SK-N-SH (cell line): ENCODE measurements around the gene E2F1. TPM values are rescaled to one million over a fixed set of nuclear protein-coding genes. Genes with fewer than 3 reads are reported as not detected.

Experiments
- CTCF ChIA-PET: fragments of 300-600, 350-600 bp; formaldehyde crosslinking; extraction: SDS; loops from one replicate; lab custom pipeline; 2021; lab: Yijun Ruan, JAX
- POLR2A ChIA-PET: fragments of 350-600 bp; sonication (Branson Sonifier 250); formaldehyde crosslinking; extraction: SDS; loops from one replicate; lab custom pipeline; 2020; ENCODE audit warnings: antibody characterized with exemption, inconsistent platforms; lab: Yijun Ruan, JAX
- DNase-seq: peaks from one replicate; pipeline ENCODE4 v3.0.0; 2012
- H2AFZ ChIP-seq: fragments of 200-600 bp; sonication (generic); 2 replicates; pipeline ENCODE4 v1.8.1; 2016; ENCODE audit warnings: antibody characterized with exemption, mild to moderate bottlenecking, low read depth
- H3F3A ChIP-seq: fragments of 200-600 bp; sonication (generic); replicated peaks from 2 replicates; pipeline ENCODE3; 2016; ENCODE audit warnings: antibody characterized with exemption, mild to moderate bottlenecking; ENCODE audit not compliant: insufficient read depth
- H3K27ac ChIP-seq, 2 experiments: fragments of 200-500 bp in 1 of 2; fragments of 200-600 bp in 1 of 2; sonication (Bioruptor generic) in 1 of 2; sonication (generic), shearing (Covaris generic) in 1 of 2; 2 replicates each; pipeline versions ENCODE4 v1.5.1 to v1.6.1; 2014 to 2016; ENCODE audit warnings: low read depth in 2 of 2, inconsistent platforms in 1 of 2, low read length in 1 of 2, mild to moderate bottlenecking in 1 of 2, mixed read lengths in 1 of 2
- H3K27me3 ChIP-seq: fragments of 200-600 bp; sonication (generic), shearing (Covaris generic); 2 replicates; pipeline ENCODE4 v1.6.1; 2016; ENCODE audit warnings: mixed run types; ENCODE audit not compliant: insufficient read depth
- H3K36me3 ChIP-seq, 2 experiments: fragments of 200-500 bp in 1 of 2; fragments of 200-600 bp in 1 of 2; sonication (Bioruptor generic) in 1 of 2; sonication (generic) in 1 of 2; replicated peaks in 1 of 2; 2 replicates each; pipeline versions ENCODE3 to v1.5.1; 2014 to 2016; ENCODE audit warnings: low read length in 1 of 2, mild to moderate bottlenecking in 1 of 2; ENCODE audit not compliant: insufficient read depth in 2 of 2, control insufficient read depth in 1 of 2
- H3K4me1 ChIP-seq, 2 experiments: fragments of 200-500 bp in 1 of 2; fragments of 200-600 bp in 1 of 2; sonication (Bioruptor generic) in 1 of 2; sonication (generic), shearing (Covaris generic) in 1 of 2; 2 replicates each; pipeline versions ENCODE4 v1.5.1 to v1.6.1; 2014 to 2016; ENCODE audit warnings: low read depth in 1 of 2, low read length in 1 of 2, mixed run types in 1 of 2; ENCODE audit not compliant: insufficient read depth in 2 of 2, control insufficient read depth in 1 of 2
- H3K4me2 ChIP-seq: fragments of 200-600 bp; sonication (generic), shearing (Covaris generic); 2 replicates; pipeline ENCODE4 v1.6.1; 2017; ENCODE audit warnings: mixed run types
- H3K4me3 ChIP-seq, 2 experiments: fragments of 200-500 bp in 1 of 2; fragments of 200-600 bp in 1 of 2; sonication (Bioruptor generic) in 1 of 2; sonication (generic), shearing (Covaris generic) in 1 of 2; 2 replicates each; pipeline versions ENCODE4 v1.5.1 to v1.8.1; 2014 to 2016; ENCODE audit warnings: low read depth in 2 of 2, inconsistent platforms in 1 of 2, low read length in 1 of 2, mild to moderate bottlenecking in 1 of 2, mixed read lengths in 1 of 2, moderate library complexity in 1 of 2
- H3K79me2 ChIP-seq: fragments of 200-600 bp; sonication (generic); 2 replicates; pipeline ENCODE4 v1.8.1; 2017; ENCODE audit warnings: mild to moderate bottlenecking; ENCODE audit not compliant: insufficient read depth
- H3K9ac ChIP-seq: fragments of 200-600 bp; sonication (generic); 2 replicates; pipeline ENCODE4 v1.6.1; 2017; ENCODE audit warnings: mixed run types
- H3K9me2 ChIP-seq: fragments of 200-600 bp; sonication (generic); 2 replicates; pipeline ENCODE4 v1.6.1; 2017; ENCODE audit warnings: mixed run types
- H3K9me3 ChIP-seq: fragments of 200-600 bp; sonication (generic); 2 replicates; pipeline ENCODE4 v1.6.1; 2017; ENCODE audit warnings: mixed run types, mild to moderate bottlenecking, moderate library complexity
- H4K20me1 ChIP-seq: fragments of 200-600 bp; sonication (generic); 2 replicates; pipeline ENCODE4 v1.6.1; 2017; ENCODE audit warnings: mild to moderate bottlenecking, mixed run types; ENCODE audit not compliant: insufficient read depth
- ELF1 ChIP-seq: IDR thresholded peaks from 2 replicates; pipeline ENCODE4 v1.4.0; 2012
- EP300 ChIP-seq, 2 experiments: IDR thresholded peaks; 2 replicates each; pipeline versions ENCODE4 v1.4.0 to v1.6.1; 2012; ENCODE audit warnings: borderline replicate concordance in 1 of 2, low read depth in 1 of 2, low read length in 1 of 2
- EZH2phosphoT487 ChIP-seq: fragments of 200-600 bp; sonication (generic); IDR thresholded peaks from 2 replicates; pipeline ENCODE4 v1.6.1; 2017; ENCODE audit warnings: low read depth, mixed run types, mild to moderate bottlenecking, antibody characterized with exemption, moderate library complexity, borderline replicate concordance
- FOSL2 ChIP-seq: IDR thresholded peaks from 2 replicates; pipeline ENCODE4 v1.4.0; 2012; ENCODE audit warnings: low read depth, mild to moderate bottlenecking, moderate library complexity, borderline replicate concordance
- GATA2 ChIP-seq: sonication (generic); formaldehyde crosslinking; IDR thresholded peaks from 2 replicates; pipeline ENCODE4 v1.5.0; 2020; ENCODE audit warnings: mild to moderate bottlenecking, missing genetic modification reagents
- MEF2A ChIP-seq: IDR thresholded peaks from 2 replicates; pipeline ENCODE4 v1.4.0; 2012; ENCODE audit warnings: low read depth, borderline replicate concordance
- NFIC ChIP-seq: IDR thresholded peaks from 2 replicates; pipeline ENCODE4 v1.4.0; 2012; ENCODE audit warnings: borderline replicate concordance
- NRF1 ChIP-seq: IDR thresholded peaks from 2 replicates; pipeline ENCODE4 v1.6.1; 2012; ENCODE audit warnings: low read depth, mild to moderate bottlenecking, low read length
- PBX3 ChIP-seq: IDR thresholded peaks from 2 replicates; pipeline ENCODE4; 2012
- POLR2AphosphoS5 ChIP-seq: IDR thresholded peaks from 2 replicates; pipeline ENCODE4 v1.6.1; 2012; ENCODE audit warnings: low read depth, low read length
- RAD21 ChIP-seq: IDR thresholded peaks from 2 replicates; pipeline ENCODE4 v1.6.1; 2012; ENCODE audit warnings: mild to moderate bottlenecking, low read length
- RCOR1 ChIP-seq: fragments of 150-350 bp; IDR thresholded peaks from 2 replicates; pipeline ENCODE4 v1.6.1; 2017; ENCODE audit warnings: antibody characterized with exemption, low read length
- RFX5 ChIP-seq: IDR thresholded peaks from 2 replicates; pipeline ENCODE4 v1.6.1; 2012; ENCODE audit warnings: mild to moderate bottlenecking, improper control_type of control experiment, low read length
- SIN3A ChIP-seq: IDR thresholded peaks from 2 replicates; pipeline ENCODE4 v1.6.1; 2012; ENCODE audit warnings: low read depth, mild to moderate bottlenecking, low read length, moderate library complexity, borderline replicate concordance
- SMC3 ChIP-seq: IDR thresholded peaks from 2 replicates; pipeline ENCODE4 v1.6.1; 2012; ENCODE audit warnings: low read depth, low read length, improper control_type of control experiment
- TCF12 ChIP-seq: IDR thresholded peaks from 2 replicates; pipeline ENCODE4 v1.4.0; 2012
- TEAD4 ChIP-seq: IDR thresholded peaks from 2 replicates; pipeline ENCODE4 v1.4.0; 2012; ENCODE audit warnings: mild to moderate bottlenecking, borderline replicate concordance; ENCODE audit not compliant: insufficient read depth
- USF2 ChIP-seq: fragments of 150-350 bp; IDR thresholded peaks from 2 replicates; pipeline ENCODE4 v1.6.1; 2017; ENCODE audit warnings: antibody characterized with exemption, low read length, low read depth, borderline replicate concordance
- WGBS: methylation state at CpG from one replicate; pipeline ENCODE4 v1.1.6; 2017; ENCODE audit warnings: low lambda C conversion rate; 5-methylcytosine and 5-hydroxymethylcytosine counted together
- polyA plus RNA-seq, 3 experiments: library from polyadenylated mRNA; depleted of rRNA; stranded (reverse); fragments of >200 nt; gene quantifications; 2 replicates each; pipeline ENCODE4 v1.2.3, GENCODE V29; 2012
- TF ChIP-seq, protein P1 (sequence below): fragments of 200-600 bp; sonication (generic); IDR thresholded peaks from 2 replicates; pipeline ENCODE4 v1.6.1; 2017; ENCODE audit warnings: antibody characterized with exemption, mild to moderate bottlenecking, moderate library complexity
- TF ChIP-seq, protein P2 (sequence below): IDR thresholded peaks from 2 replicates; pipeline ENCODE4 v1.4.0; 2012; ENCODE audit warnings: low read depth, borderline replicate concordance

Gene E2F1
- polyA plus RNA-seq, 1 of the 3 experiments (the other 2 are of a cell fraction): 15.0 TPM

DNA sequence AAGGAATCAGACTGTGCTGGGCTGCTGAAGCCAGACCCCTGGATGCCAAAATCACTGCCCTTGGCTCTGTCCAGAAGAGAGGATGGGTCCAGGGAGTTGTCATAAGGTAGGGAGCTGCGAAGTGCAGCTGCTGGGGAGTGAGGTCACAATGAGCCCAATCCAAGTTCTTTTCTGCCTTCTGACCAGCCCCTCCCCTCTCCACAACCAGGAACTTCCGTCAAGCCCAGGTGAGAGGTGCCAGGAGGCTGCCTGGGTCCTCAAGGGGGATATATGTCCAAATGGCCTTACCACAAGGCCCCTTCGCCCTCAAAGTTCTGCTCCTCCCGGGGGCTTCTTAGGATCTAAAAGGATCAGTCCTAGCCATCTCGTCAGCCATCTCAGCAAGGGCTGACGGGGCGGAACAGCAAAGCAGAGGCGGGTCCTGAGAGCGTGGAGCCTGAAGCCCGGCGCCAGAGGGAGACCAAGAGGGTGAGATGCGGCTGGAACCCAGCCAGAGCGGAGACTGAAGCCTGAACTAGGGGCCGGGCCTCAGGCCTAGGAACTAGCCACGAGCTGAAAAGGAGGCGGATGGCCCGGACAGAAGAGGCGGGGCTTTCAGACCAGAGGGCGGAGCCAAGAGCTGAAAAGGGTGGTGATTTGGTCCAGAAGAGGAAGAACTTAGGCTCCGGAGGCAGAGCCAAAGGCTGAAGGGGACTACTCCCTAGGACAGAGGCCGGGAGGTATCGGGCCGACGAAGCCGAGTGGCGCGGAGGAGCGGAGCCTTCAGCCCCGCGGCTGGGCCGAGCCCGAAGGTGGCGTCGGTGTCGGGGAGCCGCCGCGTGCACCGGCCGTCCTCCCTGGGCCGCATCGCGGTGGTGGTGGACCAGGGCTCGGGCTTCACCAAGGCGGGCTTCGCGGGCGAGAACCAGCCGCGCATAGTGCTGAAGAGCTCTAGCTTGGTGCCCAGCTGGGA is 19.6 kb downstream of the E2F1 start, which contains the start of gene ACTL10 (continued):
- TF ChIP-seq, protein P1, sequence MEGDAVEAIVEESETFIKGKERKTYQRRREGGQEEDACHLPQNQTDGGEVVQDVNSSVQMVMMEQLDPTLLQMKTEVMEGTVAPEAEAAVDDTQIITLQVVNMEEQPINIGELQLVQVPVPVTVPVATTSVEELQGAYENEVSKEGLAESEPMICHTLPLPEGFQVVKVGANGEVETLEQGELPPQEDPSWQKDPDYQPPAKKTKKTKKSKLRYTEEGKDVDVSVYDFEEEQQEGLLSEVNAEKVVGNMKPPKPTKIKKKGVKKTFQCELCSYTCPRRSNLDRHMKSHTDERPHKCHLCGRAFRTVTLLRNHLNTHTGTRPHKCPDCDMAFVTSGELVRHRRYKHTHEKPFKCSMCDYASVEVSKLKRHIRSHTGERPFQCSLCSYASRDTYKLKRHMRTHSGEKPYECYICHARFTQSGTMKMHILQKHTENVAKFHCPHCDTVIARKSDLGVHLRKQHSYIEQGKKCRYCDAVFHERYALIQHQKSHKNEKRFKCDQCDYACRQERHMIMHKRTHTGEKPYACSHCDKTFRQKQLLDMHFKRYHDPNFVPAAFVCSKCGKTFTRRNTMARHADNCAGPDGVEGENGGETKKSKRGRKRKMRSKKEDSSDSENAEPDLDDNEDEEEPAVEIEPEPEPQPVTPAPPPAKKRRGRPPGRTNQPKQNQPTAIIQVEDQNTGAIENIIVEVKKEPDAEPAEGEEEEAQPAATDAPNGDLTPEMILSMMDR: peak; percentile 35
- TF ChIP-seq, protein P2, sequence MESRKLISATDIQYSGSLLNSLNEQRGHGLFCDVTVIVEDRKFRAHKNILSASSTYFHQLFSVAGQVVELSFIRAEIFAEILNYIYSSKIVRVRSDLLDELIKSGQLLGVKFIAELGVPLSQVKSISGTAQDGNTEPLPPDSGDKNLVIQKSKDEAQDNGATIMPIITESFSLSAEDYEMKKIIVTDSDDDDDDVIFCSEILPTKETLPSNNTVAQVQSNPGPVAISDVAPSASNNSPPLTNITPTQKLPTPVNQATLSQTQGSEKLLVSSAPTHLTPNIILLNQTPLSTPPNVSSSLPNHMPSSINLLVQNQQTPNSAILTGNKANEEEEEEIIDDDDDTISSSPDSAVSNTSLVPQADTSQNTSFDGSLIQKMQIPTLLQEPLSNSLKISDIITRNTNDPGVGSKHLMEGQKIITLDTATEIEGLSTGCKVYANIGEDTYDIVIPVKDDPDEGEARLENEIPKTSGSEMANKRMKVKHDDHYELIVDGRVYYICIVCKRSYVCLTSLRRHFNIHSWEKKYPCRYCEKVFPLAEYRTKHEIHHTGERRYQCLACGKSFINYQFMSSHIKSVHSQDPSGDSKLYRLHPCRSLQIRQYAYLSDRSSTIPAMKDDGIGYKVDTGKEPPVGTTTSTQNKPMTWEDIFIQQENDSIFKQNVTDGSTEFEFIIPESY: no peak
- TF ChIP-seq RFX5: no peak
- peak; percentile 44; the same call in 1 of the 2 replicates for TF ChIP-seq SIN3A
- no peak for TF ChIP-seq ELF1
- no peak for TF ChIP-seq RCOR1
- no peak for TF ChIP-seq EZH2phosphoT487
- TF ChIP-seq EP300 (IDR thresholded peaks at IDR 0.05; ENCODE audit: borderline replicate concordance in 1 of 2, low read depth in 1 of 2, low read length in 1 of 2): no peak; a peak in 1 of 4 replicates
- TF ChIP-seq FOSL2: no peak
- TF ChIP-seq MEF2A: no peak

GRCh38 chr20:33664762-33665144 is 21.4 kb downstream of the E2F1 start:
- no peaks in the 10 kb centered on the region for H3K9me3 ChIP-seq
- H3K4me1 ChIP-seq: peaks cover 0 to 41% of the 10 kb centered on the region in 2 experiments; a peak in 1 of 4 replicates
- H3K4me2 ChIP-seq: no peak overlapping the region
- no peak overlapping the region for H3K4me3 ChIP-seq
- CTCF ChIA-PET: interaction anchor here (0.8 to 10.6 kb wide), 7 partner anchors 12 to 221 kb away, joined by 3 to 114 read pairs (median 9); partner anchors contain the start of gene CBFA2T2
- H3K27ac ChIP-seq: peak overlapping the region in 1 of 2 experiments; percentile 90; a peak in 2 of 4 replicates
- H3K36me3 ChIP-seq: peaks cover 8% of the 10 kb centered on the region in 2 experiments
- DNase-seq: peak; percentile 39
- H3K79me2 ChIP-seq: no peaks in the 10 kb centered on the region
- 94% methylated on average over 2 of the region's 2 CpGs for WGBS
- TF ChIP-seq POLR2AphosphoS5 (no peak), USF2 (no peak), RFX5 (no peak), TEAD4 (no peak), FOSL2 (no peak), GATA2 (CRISPR knock-in tag) (no peak), MEF2A (no peak), ELF1 (no peak), RAD21 (no peak), NFIC (no peak), EZH2phosphoT487 (no peak), NRF1 (no peak), TCF12 (no peak), PBX3 (no peak), SMC3 (no peak)
- no peaks in the 10 kb centered on the region for H4K20me1 ChIP-seq
- no peaks in the 10 kb centered on the region for H3K27me3 ChIP-seq
- H3K9me2 ChIP-seq: no peaks in the 10 kb centered on the region
- POLR2A ChIA-PET: interaction anchor here (1.5 to 3.7 kb wide), 4 partner anchors 11 to 263 kb away, joined by 4 to 17 read pairs (median 8); partner anchors contain the start of genes CDK5RAP1 and SNTA1
- H3K9ac ChIP-seq: no peak overlapping the region
- H2AFZ ChIP-seq: no peak overlapping the region
- H3F3A ChIP-seq: peaks cover 25% of the 10 kb centered on the region
